Heart left ventricle (tissue), 16 donors: Measurements from ENCODE around the gene AP4M1. TPM values are rescaled to one million over a fixed set of nuclear protein-coding genes. Genes with fewer than 3 reads are reported as not detected.

Source experiments
- ATAC-seq, 4 donors: fragments of 200-7000 bp; cut with Tn5 transposase; one replicate each; pipeline ENCODE4 v1.9.1; 2020 to 2022; ENCODE audit warnings: moderate library complexity in 4 of 4, mild to moderate bottlenecking in 3 of 4, moderate number of reproducible peaks in 1 of 4
- DNase-seq, 5 donors: peaks; one replicate each; pipeline ENCODE4 v3.0.0-alpha.2; 2020
- H3K27ac ChIP-seq, 12 donors: fragments of 200-600 bp; sonication (generic) in 4 of 12; one replicate each; pipeline versions ENCODE4 v1.5.0 to v1.8.0; 2016 to 2022; ENCODE audit warnings: mild to moderate bottlenecking in 2 of 12
- H3K27me3 ChIP-seq, 9 donors: fragments of 200-600 bp; sonication (generic) in 2 of 9; one replicate each; pipeline versions ENCODE4 v1.5.1 to v1.8.0; 2016 to 2022; ENCODE audit warnings: mild to moderate bottlenecking in 3 of 9
- H3K36me3 ChIP-seq, 9 donors: fragments of 200-600 bp; sonication (generic) in 2 of 9; one replicate each; pipeline versions ENCODE4 v1.5.0 to v1.8.0; 2018 to 2022; ENCODE audit warnings: mild to moderate bottlenecking in 2 of 9
- H3K4me1 ChIP-seq, 12 donors: fragments of 200-600 bp; sonication (generic) in 4 of 12; one replicate each; pipeline versions ENCODE4 v1.5.0 to v1.8.0; 2016 to 2022; ENCODE audit warnings: mild to moderate bottlenecking in 3 of 12
- H3K4me3 ChIP-seq, 12 donors: fragments of 200-600 bp; sonication (generic) in 4 of 12; one replicate each; pipeline versions ENCODE4 v1.5.0 to v1.8.0; 2017 to 2022; ENCODE audit warnings: mild to moderate bottlenecking in 9 of 12, moderate library complexity in 4 of 12
- H3K9me3 ChIP-seq, 12 donors: fragments of 200-600 bp; sonication (generic) in 4 of 12; one replicate each; pipeline versions ENCODE4 v1.5.0 to v1.8.0; 2016 to 2022; ENCODE audit warnings: mild to moderate bottlenecking in 1 of 12
- POLR2A ChIP-seq, 2 donors: fragments of 450-650 bp; IDR thresholded peaks; one replicate each; pipeline ENCODE4 v1.6.1; 2017; ENCODE audit warnings: antibody characterized with exemption in 2 of 2, mild to moderate bottlenecking in 2 of 2, moderate library complexity in 2 of 2
- WGBS, 4 donors: extraction: QIAGEN DNeasy Blood & Tissue Kit in 2 of 4; methylation state at CpG; one replicate each; pipeline versions ENCODE4 v1.1.5 to v1.1.7; 2013 to 2018; 5-methylcytosine and 5-hydroxymethylcytosine counted together
- intact Hi-C, 10 donors: fragments of 100-400 bp; cut with DNase I; formaldehyde crosslinking; loops; one replicate each; pipeline versions ENCODE4 v1.11.1 to v1.14.2; 2022
- polyA plus RNA-seq, 2 donors: library from polyadenylated mRNA; stranded (reverse); fragments of 200-250 nt; gene quantifications; one replicate each; pipeline ENCODE4 v1.2.3, GENCODE V29; 2013
- total RNA-seq, 9 donors: library from RNA; depleted of rRNA in 2 of 9; stranded (reverse); fragments of >200 nt in 2 of 9; fragmentation: NEBNext Ultra II Directional in 3 of 9; extraction: Animal tissue kit (Norgen Biotek cat#: 25700) in 3 of 9; gene quantifications; one replicate each; pipeline versions ENCODE4 v1.1.0 to v1.2.4, GENCODE V29; 2016 to 2023
- TF ChIP-seq, protein P1 (sequence below), 12 donors: fragments of 200-600 bp; sonication (generic) in 4 of 12; IDR thresholded peaks; one replicate each; pipeline versions ENCODE4 v1.5.0 to v1.8.0; 2018 to 2022; ENCODE audit warnings: antibody characterized with exemption in 12 of 12, mild to moderate bottlenecking in 5 of 12
- donor health status: ischemic (EF 13 %, LVEDD 7.1; RV severe dilation, severe dysfunction).
- donor health status: healthy with polysubstance abuse.
- donor health status: DM: no; HTN: yes; CAD: no.
- donor health status: DM: no; HTN: no; CAD: no.
- donor health status: ischemic (EF 25% LVEDD 6.9; RV normal size, moderate dysfunction).
- donor health status: ischemic (EF 25% LVEDD 5.7; RV mildly dilated, moderate dysfunction).
- donor health status: healthy.
- donor health status: DM: yes; HTN: yes; CAD: no.
- donor health status: ischemic (EF 35%, LVEDD 5.7; RV mildly dilated, moderate dysfunction).
- donor health status: nonischemic (EF 11% LVEDD 7.7; RV severe dilation, severe dysfunction).
- donor health status: DM: yes; HTN: yes; CAD: no.
- donor health status: PGD.
- donor health status: ischemic (EF 29% LVEDD 5.4; RV normal size, mild dysfunction).
- donor health status: nonischemic (EF 23%, LVEDD 6.1; RV moderate dilation, normal function).

AP4M1 gene
- total and polyA plus RNA-seq, 11 donors, result 8.9 to 19.3 (median 12.3) TPM

DNA sequence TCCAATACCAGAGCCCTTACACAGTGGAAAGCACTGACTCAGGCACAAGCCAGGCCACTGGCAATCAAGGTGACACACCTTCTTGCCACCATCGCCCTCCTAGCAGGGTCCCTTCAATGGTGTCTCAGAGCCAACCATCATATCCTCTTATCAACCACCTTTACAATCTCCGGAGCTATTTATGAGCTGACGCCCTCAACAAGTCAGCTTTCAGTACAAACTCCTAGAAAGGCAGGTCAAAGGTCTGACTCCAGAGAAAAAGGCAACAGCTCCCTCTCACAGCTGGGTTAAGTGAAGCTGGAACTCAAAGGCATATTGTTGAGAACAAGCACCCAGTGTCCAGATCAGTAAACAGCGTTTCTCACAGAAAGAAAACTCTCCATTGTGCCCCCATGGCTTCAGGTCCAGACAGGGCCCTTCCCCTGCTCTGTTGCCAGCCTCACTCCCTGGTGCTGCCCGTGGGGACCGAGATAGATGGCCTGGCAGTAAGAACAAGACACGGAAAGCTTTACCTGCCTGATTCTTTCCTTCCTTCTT lies 22.4 kb upstream of the AP4M1 start:
- no peaks in the 10 kb centered on the region for H3K27me3 ChIP-seq
- H3K4me3 ChIP-seq, result no peak overlapping the region
- peaks cover 0 to 59% (median 49%) of the 10 kb centered on the region in 9 donors for H3K36me3 ChIP-seq
- WGBS, 4 donors, result 67 to 72% (median 70%) methylated on average over 7 of the region's 7 CpGs
- ATAC-seq, result no peak
- no peaks in the 10 kb centered on the region for H3K9me3 ChIP-seq
- no peak for DNase-seq
- H3K27ac ChIP-seq, result no peak overlapping the region
- TF ChIP-seq POLR2A (IDR thresholded peaks at IDR 0.05), result no peak
- TF ChIP-seq, protein P1, sequence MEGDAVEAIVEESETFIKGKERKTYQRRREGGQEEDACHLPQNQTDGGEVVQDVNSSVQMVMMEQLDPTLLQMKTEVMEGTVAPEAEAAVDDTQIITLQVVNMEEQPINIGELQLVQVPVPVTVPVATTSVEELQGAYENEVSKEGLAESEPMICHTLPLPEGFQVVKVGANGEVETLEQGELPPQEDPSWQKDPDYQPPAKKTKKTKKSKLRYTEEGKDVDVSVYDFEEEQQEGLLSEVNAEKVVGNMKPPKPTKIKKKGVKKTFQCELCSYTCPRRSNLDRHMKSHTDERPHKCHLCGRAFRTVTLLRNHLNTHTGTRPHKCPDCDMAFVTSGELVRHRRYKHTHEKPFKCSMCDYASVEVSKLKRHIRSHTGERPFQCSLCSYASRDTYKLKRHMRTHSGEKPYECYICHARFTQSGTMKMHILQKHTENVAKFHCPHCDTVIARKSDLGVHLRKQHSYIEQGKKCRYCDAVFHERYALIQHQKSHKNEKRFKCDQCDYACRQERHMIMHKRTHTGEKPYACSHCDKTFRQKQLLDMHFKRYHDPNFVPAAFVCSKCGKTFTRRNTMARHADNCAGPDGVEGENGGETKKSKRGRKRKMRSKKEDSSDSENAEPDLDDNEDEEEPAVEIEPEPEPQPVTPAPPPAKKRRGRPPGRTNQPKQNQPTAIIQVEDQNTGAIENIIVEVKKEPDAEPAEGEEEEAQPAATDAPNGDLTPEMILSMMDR (IDR thresholded peaks at IDR 0.05), result no peak
- peaks cover 0 to 42% (median 28%) of the 10 kb centered on the region in 12 donors for H3K4me1 ChIP-seq
- intact Hi-C loops, result no loop called here

- no peaks in the 10 kb centered on the region for H3K9me3 ChIP-seq
- peaks cover 0 to 40% (median 30%) of the 10 kb centered on the region in 9 donors for H3K36me3 ChIP-seq
- ATAC-seq (no peak), DNase-seq (no peak)
- H3K4me3 ChIP-seq, result peak overlapping the region; percentile 75 to 100 (median 88)
- intact Hi-C loops, result loop anchor here in 7 of 10 donors (1.0 to 10.0 kb wide), 10 partner anchors 19 to 166 kb away; partner anchors contain the start of genes TRIM4 (in 5 of the 7), AZGP1 (in 1 of the 7) and ZSCAN21 (in 1 of the 7)
- peak overlapping the region; percentile 77 to 95 (median 86) for H3K27ac ChIP-seq
- no peak for TF ChIP-seq POLR2A (IDR thresholded peaks at IDR 0.05)
- TF ChIP-seq, protein P1 (IDR thresholded peaks at IDR 0.05), result no peak
- WGBS, 4 donors, result 1% methylated on average over 20 to 34 of the region's 34 CpGs
- H3K4me1 ChIP-seq, result peaks cover 0 to 42% (median 28%) of the 10 kb centered on the region in 12 donors
- H3K27me3 ChIP-seq, result no peaks in the 10 kb centered on the region
Measured at GRCh38 chr7:100080907-100081534, 20.4 kb upstream of the AP4M1 start.

GRCh38 chr7:100081535-100082102 lies 19.8 kb upstream of the AP4M1 start, which contains the start of gene ZNF3:
Gene ZNF3 (minus strand): TSS chr7:100081723. CDS start chr7:100077357, 4,366 bp downstream.
- H3K27me3 ChIP-seq, result no peaks in the 10 kb centered on the region
- no peaks in the 10 kb centered on the region for H3K9me3 ChIP-seq
- ATAC-seq, result peak; percentile 95 to 98 (median 96)
- intact Hi-C loops, result loop anchor here in 7 of 10 donors (1.0 to 10.0 kb wide), 11 partner anchors 19 to 167 kb away; partner anchors contain the start of genes TRIM4 (in 5 of the 7), AP4M1 (in 1 of the 7), AZGP1 (in 1 of the 7) and MCM7 (in 1 of the 7)
- peak within 1 kb of the TSS; percentile 75 to 100 (median 88) for H3K4me3 ChIP-seq
- 0 to 1% (median 1%) methylated on average over 35 to 55 of the region's 55 CpGs for WGBS, 4 donors
- H3K27ac ChIP-seq, result peak within 1 kb of the TSS; percentile 77 to 95 (median 86)
- peaks cover 0 to 48% (median 28%) of the 10 kb centered on the region in 12 donors for H3K4me1 ChIP-seq
- TF ChIP-seq, protein P1 (IDR thresholded peaks at IDR 0.05), result peak; percentile 91 to 99 (median 96)
- peak; percentile 5 to 64 for TF ChIP-seq POLR2A (IDR thresholded peaks at IDR 0.05)
- peaks cover 0 to 34% (median 24%) of the 10 kb centered on the region in 9 donors for H3K36me3 ChIP-seq
- DNase-seq, result peak; percentile 98 to 99 (median 99)
